OCI-LY1 (cell line): ENCODE measurements around the gene GBF1.

Source experiments
- EZH2 ChIP-seq: fragments of 200-600 bp; sonication (generic), shearing (Covaris generic); IDR thresholded peaks from 2 replicates; pipeline ENCODE4 v1.8.0; 2017; ENCODE audit warnings: borderline replicate concordance, mixed run types, mild to moderate bottlenecking, antibody characterized with exemption, low read length, moderate library complexity, mixed read lengths
- TF ChIP-seq, protein P1 (sequence below): fragments of 200-600 bp; sonication (generic), shearing (Covaris generic); IDR thresholded peaks from 2 replicates; pipeline ENCODE4 v1.5.1; 2017; ENCODE audit warnings: mild to moderate bottlenecking, antibody characterized with exemption, low read length, moderate library complexity, mixed read lengths

DNA sequence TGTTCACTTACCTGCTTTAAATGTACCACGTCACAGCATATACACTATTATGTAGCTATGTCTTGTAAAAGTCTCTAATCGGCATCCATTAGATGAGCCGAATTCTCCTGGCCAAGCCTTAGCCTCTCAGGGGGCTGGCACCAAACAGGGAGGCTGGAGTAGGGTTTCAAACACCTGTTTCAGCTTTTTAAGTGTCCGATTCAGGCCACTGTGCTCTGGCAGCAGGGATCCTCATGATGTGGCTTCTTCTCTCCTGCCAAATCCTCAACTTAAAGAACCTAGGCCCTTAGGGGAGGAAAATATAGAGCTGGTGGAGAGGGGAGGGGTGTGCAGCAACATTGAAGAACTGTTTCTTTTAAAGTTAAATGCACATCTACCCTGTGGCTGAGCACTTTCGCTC is 81.7 kb downstream of the GBF1 start:
- no peak for TF ChIP-seq EZH2
- TF ChIP-seq, protein P1, sequence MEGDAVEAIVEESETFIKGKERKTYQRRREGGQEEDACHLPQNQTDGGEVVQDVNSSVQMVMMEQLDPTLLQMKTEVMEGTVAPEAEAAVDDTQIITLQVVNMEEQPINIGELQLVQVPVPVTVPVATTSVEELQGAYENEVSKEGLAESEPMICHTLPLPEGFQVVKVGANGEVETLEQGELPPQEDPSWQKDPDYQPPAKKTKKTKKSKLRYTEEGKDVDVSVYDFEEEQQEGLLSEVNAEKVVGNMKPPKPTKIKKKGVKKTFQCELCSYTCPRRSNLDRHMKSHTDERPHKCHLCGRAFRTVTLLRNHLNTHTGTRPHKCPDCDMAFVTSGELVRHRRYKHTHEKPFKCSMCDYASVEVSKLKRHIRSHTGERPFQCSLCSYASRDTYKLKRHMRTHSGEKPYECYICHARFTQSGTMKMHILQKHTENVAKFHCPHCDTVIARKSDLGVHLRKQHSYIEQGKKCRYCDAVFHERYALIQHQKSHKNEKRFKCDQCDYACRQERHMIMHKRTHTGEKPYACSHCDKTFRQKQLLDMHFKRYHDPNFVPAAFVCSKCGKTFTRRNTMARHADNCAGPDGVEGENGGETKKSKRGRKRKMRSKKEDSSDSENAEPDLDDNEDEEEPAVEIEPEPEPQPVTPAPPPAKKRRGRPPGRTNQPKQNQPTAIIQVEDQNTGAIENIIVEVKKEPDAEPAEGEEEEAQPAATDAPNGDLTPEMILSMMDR: no peak
